LNCAP (cell line): Measurements from ENCODE around the gene EFCC1.

Source experiments
- TF ChIP-seq, protein P1 (sequence below): fragments of 450-650 bp; IDR thresholded peaks from 2 replicates; pipeline ENCODE4 v1.5.1; 2017; ENCODE audit warnings: mild to moderate bottlenecking

Gene EFCC1

DNA sequence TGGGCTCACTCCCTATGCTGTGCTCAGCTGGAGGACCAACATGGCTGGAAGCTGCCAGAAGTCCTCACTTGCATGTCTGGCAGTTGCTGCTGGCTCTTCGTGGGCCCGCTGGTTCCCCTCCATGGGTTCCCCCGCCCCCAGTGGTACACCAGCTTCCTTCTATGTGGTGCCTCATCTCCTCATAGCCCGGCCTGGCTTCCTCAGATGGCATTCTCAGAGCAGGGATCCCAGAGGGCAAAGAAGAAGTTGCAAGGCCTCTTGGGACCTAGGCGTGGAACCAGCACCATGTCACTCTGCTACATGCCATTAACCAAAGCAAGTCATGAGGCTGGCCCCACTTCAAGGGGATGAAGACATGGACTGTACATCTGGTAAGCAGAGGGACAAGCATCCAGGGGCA lies 4.4 kb upstream of the EFCC1 start:
- TF ChIP-seq, protein P1, sequence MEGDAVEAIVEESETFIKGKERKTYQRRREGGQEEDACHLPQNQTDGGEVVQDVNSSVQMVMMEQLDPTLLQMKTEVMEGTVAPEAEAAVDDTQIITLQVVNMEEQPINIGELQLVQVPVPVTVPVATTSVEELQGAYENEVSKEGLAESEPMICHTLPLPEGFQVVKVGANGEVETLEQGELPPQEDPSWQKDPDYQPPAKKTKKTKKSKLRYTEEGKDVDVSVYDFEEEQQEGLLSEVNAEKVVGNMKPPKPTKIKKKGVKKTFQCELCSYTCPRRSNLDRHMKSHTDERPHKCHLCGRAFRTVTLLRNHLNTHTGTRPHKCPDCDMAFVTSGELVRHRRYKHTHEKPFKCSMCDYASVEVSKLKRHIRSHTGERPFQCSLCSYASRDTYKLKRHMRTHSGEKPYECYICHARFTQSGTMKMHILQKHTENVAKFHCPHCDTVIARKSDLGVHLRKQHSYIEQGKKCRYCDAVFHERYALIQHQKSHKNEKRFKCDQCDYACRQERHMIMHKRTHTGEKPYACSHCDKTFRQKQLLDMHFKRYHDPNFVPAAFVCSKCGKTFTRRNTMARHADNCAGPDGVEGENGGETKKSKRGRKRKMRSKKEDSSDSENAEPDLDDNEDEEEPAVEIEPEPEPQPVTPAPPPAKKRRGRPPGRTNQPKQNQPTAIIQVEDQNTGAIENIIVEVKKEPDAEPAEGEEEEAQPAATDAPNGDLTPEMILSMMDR: no peak

DNA sequence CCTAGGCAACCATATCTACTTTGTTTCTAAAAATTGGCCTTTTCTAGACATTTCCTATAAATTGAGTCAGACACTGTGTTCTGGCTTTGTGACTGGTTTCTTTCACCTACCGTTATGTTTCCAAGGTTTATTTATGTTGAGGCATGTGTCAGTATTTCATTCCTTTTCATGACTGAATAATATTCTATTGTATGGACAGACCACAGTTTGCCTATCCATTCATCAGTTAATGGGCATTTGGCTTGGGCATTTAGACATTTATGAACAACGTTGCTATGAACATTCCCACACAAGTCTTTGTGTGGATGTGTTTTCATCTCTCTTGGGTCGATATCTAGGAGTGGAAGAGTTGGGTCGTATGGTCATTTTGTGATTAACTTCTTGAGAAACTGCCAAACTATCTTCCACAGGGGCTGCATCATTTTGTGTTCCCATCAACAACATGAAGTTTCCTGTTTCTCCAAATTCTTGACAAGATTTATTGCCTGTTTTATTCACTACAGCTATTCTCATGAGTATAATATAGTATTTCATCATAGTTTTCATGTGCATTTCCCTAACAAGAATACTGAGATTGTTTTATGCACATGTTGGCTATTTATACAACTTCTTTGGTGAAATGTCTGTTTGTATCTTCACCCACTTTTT lies 3.5 kb upstream of the EFCC1 start:
- TF ChIP-seq, protein P1: no peak

DNA sequence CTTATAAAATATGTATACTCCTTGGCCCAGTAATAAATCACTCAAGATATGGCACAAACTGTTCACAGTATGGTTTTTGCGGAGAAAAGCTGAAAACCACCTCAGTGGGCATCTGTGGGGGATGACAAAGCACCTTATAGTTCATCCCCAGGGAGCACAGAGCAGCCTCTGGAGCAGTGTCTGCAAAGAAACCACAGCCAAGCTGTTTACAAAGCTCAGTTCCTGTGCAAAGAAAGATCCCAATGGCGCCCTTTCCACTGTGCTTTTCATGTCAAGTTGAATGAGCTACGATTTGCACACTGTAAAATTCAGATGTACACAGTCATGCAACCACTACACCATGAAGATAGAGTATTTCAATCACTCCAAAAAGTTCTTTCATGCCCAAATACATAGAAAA lies 2.5 kb upstream of the EFCC1 start:
- TF ChIP-seq, protein P1: no peak

DNA sequence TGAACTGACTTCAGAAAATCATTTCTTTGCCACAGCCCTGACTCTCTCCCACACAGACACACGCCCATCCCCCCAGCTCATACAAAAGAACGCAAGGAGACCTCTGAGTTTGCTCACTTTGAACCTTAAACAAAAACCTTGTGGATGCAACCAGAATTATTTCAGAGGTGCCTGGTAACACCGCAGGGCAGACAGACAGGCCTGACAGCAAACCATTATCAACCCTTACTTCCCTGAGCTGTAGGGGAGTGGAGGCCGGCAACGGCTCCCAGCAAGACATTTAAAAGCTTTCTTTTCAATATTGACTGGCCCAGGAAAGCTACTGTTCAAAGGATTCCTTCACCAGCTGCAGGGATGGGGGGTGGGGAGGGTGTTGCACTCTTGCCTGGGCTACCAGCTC lies 2.0 kb upstream of the EFCC1 start:
- TF ChIP-seq, protein P1: no peak

DNA sequence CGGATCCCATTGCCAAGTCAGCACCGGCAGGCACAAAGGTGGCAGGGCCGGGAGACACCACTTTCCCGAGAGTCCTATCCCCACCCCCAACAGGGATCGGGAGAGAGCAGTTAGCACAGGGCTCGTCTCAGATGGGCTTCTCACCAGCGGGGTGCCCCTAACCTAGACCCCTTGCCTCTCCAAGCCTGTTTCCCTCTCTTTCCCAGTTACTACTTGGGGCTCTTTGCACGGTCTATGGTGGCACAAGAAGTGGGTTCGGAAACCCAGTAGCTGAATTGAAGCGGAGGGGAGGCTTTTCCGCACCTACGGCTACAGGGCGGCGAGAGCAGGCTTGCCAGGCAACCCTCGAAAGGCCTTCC lies 383 bp upstream of the EFCC1 start:
- TF ChIP-seq, protein P1: no peak

DNA sequence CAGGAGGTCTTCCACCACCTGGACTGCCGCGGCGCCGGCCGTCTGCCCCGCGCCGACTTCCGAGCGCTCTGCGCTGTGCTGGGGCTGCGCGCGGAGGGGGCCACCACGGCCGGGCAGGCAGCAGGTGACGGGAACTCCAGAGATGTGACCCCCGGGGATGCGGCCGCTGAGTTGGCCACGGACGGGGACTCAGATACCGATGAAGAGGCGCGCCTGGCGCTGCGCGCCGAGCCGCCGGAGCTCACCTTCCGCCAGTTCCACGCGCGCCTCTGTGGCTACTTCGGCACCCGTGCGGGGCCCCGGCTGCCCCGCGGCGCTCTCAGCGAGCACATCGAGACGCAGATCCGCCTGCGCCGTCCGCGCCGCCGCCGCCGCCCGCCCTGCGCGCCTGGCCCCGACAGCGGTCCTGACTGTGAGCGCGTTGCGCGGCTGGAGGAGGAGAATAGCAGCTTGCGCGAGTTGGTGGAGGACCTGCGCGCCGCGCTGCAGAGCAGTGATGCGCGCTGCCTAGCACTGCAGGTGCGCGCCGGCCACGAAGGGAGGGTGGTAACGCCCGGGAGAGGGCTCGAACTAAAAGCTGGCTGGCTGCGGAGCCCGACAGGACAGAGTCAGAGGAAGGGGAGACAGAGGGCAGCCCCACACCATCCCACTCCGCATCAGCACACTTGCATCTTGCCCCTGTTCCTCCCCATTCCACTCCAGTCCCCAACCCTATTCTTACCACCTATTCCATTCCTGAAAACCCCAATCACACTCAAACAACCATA lies 885 bp downstream of the EFCC1 start:
- TF ChIP-seq, protein P1: no peak

DNA sequence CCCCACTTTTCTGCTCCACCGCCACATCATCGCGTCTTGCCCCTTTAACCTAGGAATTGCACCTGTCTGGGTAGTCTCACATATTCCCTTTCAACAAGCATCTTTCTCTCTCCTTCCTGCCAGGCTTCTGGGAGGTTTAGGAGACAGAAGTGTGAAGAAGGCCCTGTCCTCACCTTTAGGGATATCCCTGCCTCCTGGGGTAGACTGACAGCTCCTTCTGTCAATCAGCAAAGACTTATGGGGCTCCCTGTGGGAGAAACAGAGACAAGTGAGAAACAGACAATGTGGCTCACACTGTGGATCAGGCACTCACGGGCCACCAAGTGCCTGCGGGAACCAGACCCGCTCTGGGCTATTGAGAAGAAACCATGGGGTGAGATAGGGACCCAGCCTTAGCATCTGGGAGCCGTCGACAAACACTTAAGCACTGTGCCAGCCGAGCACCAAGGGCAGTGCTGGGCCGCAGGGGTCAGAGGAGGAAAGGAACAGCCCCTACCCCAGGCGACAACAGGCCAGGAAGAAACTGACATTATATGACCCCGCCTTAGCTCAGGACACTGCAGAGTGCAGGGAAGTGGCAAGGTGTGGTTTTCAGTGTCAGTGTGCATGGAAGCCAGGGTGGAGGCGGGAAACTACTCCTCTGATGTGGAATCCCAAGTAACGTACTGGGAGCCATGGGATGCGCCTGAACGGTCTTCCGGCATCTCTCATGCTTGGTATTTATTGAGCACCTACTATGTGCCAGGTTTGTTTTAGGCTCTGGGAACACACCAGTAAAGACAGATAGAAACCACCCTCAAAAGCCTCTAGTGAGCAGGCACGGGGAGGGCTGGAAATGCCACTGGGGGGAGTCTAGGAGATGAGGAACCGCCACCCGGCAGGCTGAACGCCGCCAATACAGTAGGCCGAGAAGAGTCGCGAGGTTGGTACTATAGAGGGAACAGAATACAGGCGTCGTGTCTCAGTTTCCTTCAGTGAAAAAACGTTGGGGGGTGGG lies 1.8 kb downstream of the EFCC1 start:
- TF ChIP-seq, protein P1: no peak
